Body of pancreas (tissue), 4 donors: ENCODE results near the gene C8G. TPM values are rescaled to one million over a fixed set of nuclear protein-coding genes. Genes with fewer than 3 reads are reported as not detected.

Experiments
- ATAC-seq: fragments of 150-250 bp; one replicate; pipeline ENCODE4 v1.9.1; 2016
- DNase-seq, 4 donors: peaks; one replicate each; pipeline ENCODE4 v3.0.0-alpha.2; 2019
- H3K27ac ChIP-seq, 4 donors: fragments of 200-600 bp; sonication (generic); 1 replicate in 3 of 4; 2 replicates in 1 of 4; pipeline versions ENCODE4 v1.5.1 to v1.6.1; 2016 to 2019; ENCODE audit warnings: mild to moderate bottlenecking in 1 of 4, mixed read lengths in 1 of 4, moderate library complexity in 1 of 4
- H3K27me3 ChIP-seq, 2 donors: fragments of 200-600 bp; sonication (generic); one replicate each; pipeline ENCODE4 v1.6.0; 2016; ENCODE audit warnings: mild to moderate bottlenecking in 1 of 2
- H3K36me3 ChIP-seq, 2 donors: fragments of 200-600 bp; sonication (generic); replicated peaks in 1 of 2; 2 replicates each; pipeline ENCODE4 v1.5.1; 2016; ENCODE audit warnings: low read depth in 2 of 2; ENCODE audit not compliant: insufficient read depth in 1 of 2
- H3K4me1 ChIP-seq: fragments of 200-600 bp; sonication (generic); one replicate; pipeline ENCODE4 v1.6.0; 2016
- H3K4me3 ChIP-seq, 2 donors: fragments of 200-600 bp; sonication (generic); 1 replicate in 1 of 2; 2 replicates in 1 of 2; pipeline ENCODE4 v1.5.1; 2016 to 2019
- H3K9me3 ChIP-seq, 3 donors: fragments of 200-600 bp; sonication (generic); 1 replicate in 2 of 3; 2 replicates in 1 of 3; pipeline ENCODE4 v1.5.1; 2016
- CTCF ChIP-seq, 7 experiments: fragments of 450-650 bp in 4 of 7; fragments of 200-600 bp in 3 of 7; sonication (generic) in 3 of 7; IDR thresholded peaks; one replicate each; pipeline ENCODE4 v1.5.1; 2016 to 2019; ENCODE audit warnings: antibody characterized with exemption in 7 of 7
- POLR2A ChIP-seq, 3 donors: fragments of 450-650 bp; IDR thresholded peaks; one replicate each; pipeline ENCODE4 v1.6.1; 2016; ENCODE audit warnings: antibody characterized with exemption in 3 of 3, mild to moderate bottlenecking in 2 of 3
- WGBS, 2 donors: methylation state at CpG; one replicate each; pipeline ENCODE4 v1.1.5; 2017; 5-methylcytosine and 5-hydroxymethylcytosine counted together
- intact Hi-C: fragments of 100-400 bp; cut with DNase I; formaldehyde crosslinking; loops from one replicate; pipeline ENCODE4 v1.15.1; 2023
- total RNA-seq, 2 donors: library from RNA; depleted of rRNA; stranded (reverse); fragments of >200 nt; gene quantifications; one replicate each; pipeline ENCODE4 v1.1.0, GENCODE V29; 2016

The C8G gene
- total RNA-seq, 2 donors from 2014 or later = not detected

DNA sequence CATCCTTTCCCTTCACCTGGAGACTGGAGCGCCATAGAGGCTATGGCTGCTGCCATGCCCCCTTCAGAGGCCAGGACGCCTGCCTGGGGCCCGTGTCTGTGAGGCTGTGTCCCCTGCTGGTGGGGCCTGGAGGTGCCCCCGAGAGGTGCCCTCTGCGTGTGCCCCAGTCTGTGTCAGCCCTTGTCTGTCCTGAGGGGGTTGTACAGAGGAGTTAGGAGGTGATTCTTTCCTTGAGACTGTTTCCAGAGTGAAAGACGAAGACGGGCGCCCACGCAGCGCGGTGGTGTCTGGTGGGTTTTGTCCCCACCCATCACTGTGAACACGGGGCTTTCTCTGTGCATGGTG lies 34.2 kb upstream of the C8G start:
- intact Hi-C loops = no loop called here
- H3K4me1 ChIP-seq = no peaks in the 10 kb centered on the region
- no peak overlapping the region for H3K27ac ChIP-seq
- no peak overlapping the region for H3K4me3 ChIP-seq
- H3K9me3 ChIP-seq = no peaks in the 10 kb centered on the region
- 85 to 100% methylated on average over 7 to 12 of the region's 12 CpGs for WGBS, 2 donors
- peaks cover 0 to 10% of the 10 kb centered on the region in 2 donors for H3K36me3 ChIP-seq
- H3K27me3 ChIP-seq = no peaks in the 10 kb centered on the region
- ATAC-seq (no peak), DNase-seq (no peak)
- TF ChIP-seq CTCF (IDR thresholded peaks at IDR 0.05) (no peak), POLR2A (IDR thresholded peaks at IDR 0.05) (no peak)

GRCh38 chr9:136913701-136914438 lies 31.2 kb upstream of the C8G start:
- intact Hi-C loops = no loop called here
- H3K4me1 ChIP-seq = no peaks in the 10 kb centered on the region
- no peak overlapping the region for H3K4me3 ChIP-seq
- 83 to 90% methylated on average over 12 to 15 of the region's 17 CpGs for WGBS, 2 donors
- H3K9me3 ChIP-seq = no peaks in the 10 kb centered on the region
- no peak overlapping the region for H3K27ac ChIP-seq
- no peak for DNase-seq
- ATAC-seq = no peak
- TF ChIP-seq CTCF (IDR thresholded peaks at IDR 0.05) = no peak
- TF ChIP-seq POLR2A (IDR thresholded peaks at IDR 0.05) = no peak
- H3K27me3 ChIP-seq = no peaks in the 10 kb centered on the region
- H3K36me3 ChIP-seq = peaks cover 0 to 17% of the 10 kb centered on the region in 2 donors

DNA sequence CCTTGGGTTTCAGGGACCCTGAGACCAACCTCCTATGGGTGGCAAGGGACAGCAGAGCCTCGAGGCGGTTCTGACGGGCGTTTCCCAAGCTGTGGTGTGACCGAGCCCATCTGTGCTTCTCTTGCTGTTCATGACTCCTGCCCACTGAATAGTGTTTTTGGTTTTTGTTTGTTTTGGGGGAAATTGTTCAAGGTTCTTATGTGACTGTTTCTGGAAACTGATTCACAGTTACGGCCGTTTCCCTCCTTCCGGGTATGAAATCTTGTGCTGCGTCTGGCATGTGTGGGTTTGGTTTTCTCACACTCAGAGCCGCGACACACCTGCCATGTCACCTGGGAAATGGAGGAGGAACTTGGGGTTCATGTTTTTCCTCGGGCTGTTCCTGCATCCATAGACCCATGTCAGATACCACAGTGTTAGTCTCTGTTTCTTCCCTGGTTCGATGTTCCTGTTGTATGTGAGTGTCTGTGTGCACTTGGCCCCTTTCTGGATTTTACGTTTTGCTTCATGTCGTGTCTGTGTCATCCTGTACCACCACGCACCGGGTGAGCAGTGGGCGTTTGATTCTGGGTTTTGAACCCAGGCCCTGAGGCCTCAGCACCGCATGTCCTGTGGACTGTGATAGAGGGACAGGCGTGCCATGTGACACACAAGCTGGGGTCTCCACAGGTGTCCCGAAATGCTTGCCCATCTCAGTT lies 29.3 kb upstream of the C8G start:
- peaks cover 0 to 22% of the 10 kb centered on the region in 2 donors for H3K36me3 ChIP-seq
- no peaks in the 10 kb centered on the region for H3K9me3 ChIP-seq
- no peaks in the 10 kb centered on the region for H3K27me3 ChIP-seq
- WGBS, 2 donors = 87 to 90% methylated on average over 17 to 21 of the region's 21 CpGs
- ATAC-seq (no peak), DNase-seq (no peak)
- no peak overlapping the region for H3K27ac ChIP-seq
- no peaks in the 10 kb centered on the region for H3K4me1 ChIP-seq
- H3K4me3 ChIP-seq = no peak overlapping the region
- no peak for TF ChIP-seq CTCF (IDR thresholded peaks at IDR 0.05)
- intact Hi-C loops = no loop called here

GRCh38 chr9:136916330-136917184 lies 28.5 kb upstream of the C8G start:
- Histone ChIP-seq H3K9me3 (no peaks in the 10 kb centered on the region), H3K27me3 (no peaks in the 10 kb centered on the region), H3K36me3 (peaks cover 0 to 22% of the 10 kb centered on the region in 2 donors), H3K4me1 (no peaks in the 10 kb centered on the region), H3K27ac (no peak overlapping the region), H3K4me3 (no peak overlapping the region)
- no peak for TF ChIP-seq POLR2A (IDR thresholded peaks at IDR 0.05)
- TF ChIP-seq CTCF (IDR thresholded peaks at IDR 0.05) = no peak
- intact Hi-C loops = no loop called here
- ATAC-seq (no peak), DNase-seq (no peak)
- WGBS, 2 donors = 87 to 91% methylated on average over 23 to 28 of the region's 32 CpGs
